Caco-2 (cell line): ENCODE measurements around the gene DDX27. TPM values are rescaled to one million over a fixed set of nuclear protein-coding genes. Genes with fewer than 3 reads are reported as not detected.

ENCODE experiments used
- BruUV-seq: library from RNA; stranded (reverse); fragments of 400-500 nt; replicated peaks from 2 replicates; lab custom pipeline; 2021; lab: Mats Ljungman, UMichigan
- CTCF ChIA-PET: fragments of 300-600 bp; sonication (Branson Sonifier 250); formaldehyde crosslinking; loops from one replicate; lab custom pipeline; 2022; ENCODE audit warnings: antibody characterized with exemption; lab: Charles Lee
- POLR2A ChIA-PET: fragments of 300-600 bp; sonication (Branson Sonifier 250); formaldehyde crosslinking; loops from one replicate; lab custom pipeline; 2022; ENCODE audit warnings: antibody characterized with exemption; lab: Charles Lee
- DNase-seq, 2 experiments: peaks; one replicate each; pipeline versions ENCODE4 v3.0.0 to v3.0.0-alpha.2; 2020 to 2022
- H3K27me3 ChIP-seq: replicated peaks from 2 replicates; pipeline ENCODE4 v1.6.0; 2011; ENCODE audit warnings: low read length; ENCODE audit not compliant: control insufficient read depth, insufficient read depth
- H3K36me3 ChIP-seq: 2 replicates; pipeline ENCODE4 v1.5.1; 2011; ENCODE audit warnings: low read length; ENCODE audit not compliant: control insufficient read depth, insufficient read depth
- H3K4me1 ChIP-seq: fragments of 250-450 bp; sonication (Bioruptor Pico); 2 replicates; pipeline ENCODE4 v1.5.1; 2020; ENCODE audit warnings: mild to moderate bottlenecking
- H3K4me3 ChIP-seq: 2 replicates; pipeline ENCODE4 v1.5.1; 2011; ENCODE audit warnings: low read depth, mild to moderate bottlenecking, control low read depth, low read length
- H3K9me3 ChIP-seq: fragments of 250-450 bp; sonication (Bioruptor Pico); 2 replicates; pipeline ENCODE4 v1.5.1; 2020; ENCODE audit warnings: mild to moderate bottlenecking, moderate library complexity
- H3K27ac Mint-ChIP-seq: one replicate; pipeline ENCODE4 v1.8.0; 2022; ENCODE audit warnings: mixed read lengths; ENCODE audit not compliant: unreplicated experiment
- H3K27me3 Mint-ChIP-seq: one replicate; pipeline ENCODE4 v1.8.0; 2022; ENCODE audit warnings: mixed read lengths; ENCODE audit not compliant: insufficient read depth, unreplicated experiment
- H3K36me3 Mint-ChIP-seq: one replicate; pipeline ENCODE4 v1.8.0; 2022; ENCODE audit warnings: mild to moderate bottlenecking, mixed read lengths; ENCODE audit not compliant: insufficient read depth, unreplicated experiment
- H3K4me1 Mint-ChIP-seq: one replicate; pipeline ENCODE4 v1.8.0; 2022; ENCODE audit warnings: low read depth, mixed read lengths; ENCODE audit not compliant: unreplicated experiment
- H3K4me3 Mint-ChIP-seq: one replicate; pipeline ENCODE4 v1.8.0; 2022; ENCODE audit warnings: mild to moderate bottlenecking, moderate library complexity, mixed read lengths; ENCODE audit not compliant: unreplicated experiment
- H3K9me3 Mint-ChIP-seq: one replicate; pipeline ENCODE4 v1.8.0; 2022; ENCODE audit warnings: mixed read lengths; ENCODE audit not compliant: unreplicated experiment
- CTCF ChIP-seq, 2 experiments: fragments of 200-600 bp in 1 of 2; IDR thresholded peaks; 1 replicate in 1 of 2; 2 replicates in 1 of 2; pipeline versions ENCODE4 v1.5.1 to v1.8.0; 2011 to 2022; ENCODE audit warnings: antibody characterized with exemption in 1 of 2, control low read depth in 1 of 2, inconsistent platforms in 1 of 2, low read depth in 1 of 2, low read length in 1 of 2, mild to moderate bottlenecking in 1 of 2, moderate library complexity in 1 of 2; ENCODE audit not compliant: insufficient read depth in 1 of 2, severe bottlenecking in 1 of 2, unreplicated experiment in 1 of 2
- intact Hi-C: fragments of 100-400 bp; cut with micrococcal nuclease; formaldehyde crosslinking; loops from one replicate; pipeline ENCODE4 v1.10.0; 2022; ENCODE audit not compliant: unreplicated experiment
- total RNA-seq: library from RNA; stranded (reverse); gene quantifications from 2 replicates; pipeline ENCODE4 v1.2.3, GENCODE V29; 2022

The DDX27 gene
- total RNA-seq, 1 experiment from 2014 or later: 148 TPM

- intact Hi-C loops: no loop called here
- no peak overlapping the region for H3K4me3 ChIP-seq
- CTCF ChIA-PET: no interaction called here
- no peaks in the 10 kb centered on the region for H3K4me1 ChIP-seq
- no peak overlapping the region for H3K4me3 Mint-ChIP-seq
- TF ChIP-seq CTCF (IDR thresholded peaks at IDR 0.05; ENCODE audit: insufficient read depth in 1 of 2, low read depth in 1 of 2, low read length in 1 of 2, severe bottlenecking in 1 of 2, unreplicated experiment in 1 of 2): no peak
- no peaks in the 10 kb centered on the region for H3K4me1 Mint-ChIP-seq
- no peaks in the 10 kb centered on the region for H3K9me3 ChIP-seq
- H3K36me3 ChIP-seq: peaks cover 3% of the 10 kb centered on the region; the same call in 1 of the 2 replicates
- no peaks in the 10 kb centered on the region for H3K27me3 Mint-ChIP-seq
- DNase-seq: no peak
- H3K9me3 Mint-ChIP-seq: no peaks in the 10 kb centered on the region
- no peaks in the 10 kb centered on the region for H3K27me3 ChIP-seq
- peaks cover 60% of the 10 kb centered on the region for H3K36me3 Mint-ChIP-seq
- no TSS peak for BruUV-seq
- no peak overlapping the region for H3K27ac Mint-ChIP-seq
- POLR2A ChIA-PET: no interaction called here
Observed at GRCh38 chr20:49171909-49172308, 47.3 kb upstream of the DDX27 start.

- Mint-ChIP-seq H3K27ac (no peak overlapping the region), H3K4me3 (no peak overlapping the region), H3K9me3 (no peaks in the 10 kb centered on the region), H3K4me1 (peaks cover 2% of the 10 kb centered on the region), H3K27me3 (no peaks in the 10 kb centered on the region), H3K36me3 (peaks cover 62% of the 10 kb centered on the region)
- intact Hi-C loops: no loop called here
- H3K4me3 ChIP-seq: no peak overlapping the region
- ChIA-PET CTCF (no interaction called here), POLR2A (no interaction called here)
- TF ChIP-seq CTCF (IDR thresholded peaks at IDR 0.05; ENCODE audit: insufficient read depth in 1 of 2, low read depth in 1 of 2, low read length in 1 of 2, severe bottlenecking in 1 of 2, unreplicated experiment in 1 of 2): no peak
- no peaks in the 10 kb centered on the region for H3K9me3 ChIP-seq
- DNase-seq: no peak
- no peaks in the 10 kb centered on the region for H3K4me1 ChIP-seq
- peaks cover 3% of the 10 kb centered on the region; the same call in 1 of the 2 replicates for H3K36me3 ChIP-seq
- BruUV-seq: TSS peak; percentile 9
- no peaks in the 10 kb centered on the region for H3K27me3 ChIP-seq
Observed at GRCh38 chr20:49172413-49172812, 46.8 kb upstream of the DDX27 start.

- no peaks in the 10 kb centered on the region for H3K27me3 Mint-ChIP-seq
- ChIA-PET CTCF (interaction anchor here (0.7 kb wide), 1 partner anchor 221 kb away, joined by 5 read pairs; no protein-coding TSS in a partner anchor), POLR2A (no interaction called here)
- intact Hi-C loops: no loop called here
- H3K36me3 Mint-ChIP-seq: peaks cover 79% of the 10 kb centered on the region
- DNase-seq: no peak
- Histone ChIP-seq H3K27me3 (no peaks in the 10 kb centered on the region), H3K36me3 (peaks cover 6% of the 10 kb centered on the region; the same call in 1 of the 2 replicates), H3K4me3 (no peak overlapping the region), H3K9me3 (no peaks in the 10 kb centered on the region), H3K4me1 (peaks cover under 1% of the 10 kb centered on the region)
- peaks cover 6% of the 10 kb centered on the region for H3K4me1 Mint-ChIP-seq
- H3K4me3 Mint-ChIP-seq: no peak overlapping the region
- no peaks in the 10 kb centered on the region for H3K9me3 Mint-ChIP-seq
- no peak for TF ChIP-seq CTCF (IDR thresholded peaks at IDR 0.05; ENCODE audit: insufficient read depth in 1 of 2, low read depth in 1 of 2, low read length in 1 of 2, severe bottlenecking in 1 of 2, unreplicated experiment in 1 of 2)
- BruUV-seq: no TSS peak
- H3K27ac Mint-ChIP-seq: no peak overlapping the region
Observed at GRCh38 chr20:49174183-49174582, 45.0 kb upstream of the DDX27 start.
